ENCODE measurements around the gene LYSET. TPM values are rescaled to one million over a fixed set of nuclear protein-coding genes. Genes with fewer than 3 reads are reported as not detected.

The LYSET gene
- total and polyA plus RNA-seq, 9 of the 15 experiments (the other 6 are each of a cell fraction or from before 2014, with no cell fraction given), result 7.6 to 36.6 (median 15.9) TPM

DNA sequence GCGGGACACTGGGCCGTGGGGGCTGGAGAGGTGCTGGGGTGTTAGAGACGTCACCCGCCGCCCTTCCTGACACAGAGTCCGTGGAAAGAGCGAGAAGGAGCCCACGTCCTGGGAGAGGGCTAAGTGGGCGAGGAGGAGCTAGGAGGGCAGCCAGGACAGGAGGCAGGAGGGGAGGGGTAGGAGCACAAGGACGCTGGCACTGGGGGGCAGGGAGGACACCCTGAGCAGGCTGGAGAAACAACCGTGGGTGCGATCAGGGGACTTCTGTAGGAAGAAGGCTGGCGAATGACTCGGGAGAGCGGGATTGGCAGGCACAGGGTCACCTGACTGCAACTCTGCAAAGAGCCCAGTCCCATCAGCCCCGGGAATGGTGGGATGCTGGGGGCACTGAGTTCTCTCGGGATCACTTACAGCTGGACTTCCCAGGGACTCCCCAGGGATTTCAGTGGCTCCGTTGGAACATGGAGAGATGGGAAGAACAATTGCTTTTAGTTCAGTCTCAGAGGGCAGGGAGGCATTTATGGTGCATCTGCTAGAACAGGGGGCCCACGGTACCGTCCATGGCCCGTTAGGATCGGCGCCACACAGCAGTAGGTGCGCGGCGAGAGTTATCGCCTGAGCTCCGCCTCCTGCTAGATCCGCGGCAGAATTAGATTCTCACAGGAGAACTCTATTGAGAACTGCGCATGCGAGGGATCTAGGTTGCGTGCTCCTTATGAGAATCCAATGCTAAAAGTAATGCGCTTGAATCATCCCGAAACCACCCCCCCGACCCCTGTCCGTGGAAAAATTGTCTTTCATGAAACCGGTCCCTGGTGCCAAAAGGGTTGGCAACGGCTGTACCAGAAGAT, 46.2 kb downstream of the LYSET start:
- Histone ChIP-seq H4K20me1 (replicated peaks; ENCODE audit: control insufficient read depth, insufficient read depth, low read length) (no peaks in the 10 kb centered on the region), H3K79me2 (ENCODE audit: control insufficient read depth, insufficient read depth, low read length) (no peaks in the 10 kb centered on the region), H3K9ac (ENCODE audit: insufficient read depth in 1 of 2, low read depth in 2 of 2, low read length in 2 of 2) (no peak overlapping the region; a peak in 1 of 4 replicates), H3K4me2 (ENCODE audit: insufficient read depth, low read length) (no peak overlapping the region), H2AFZ (ENCODE audit: low read depth, low read length) (no peak overlapping the region), H3K9me3 (replicated peaks; ENCODE audit: control insufficient read depth, insufficient read depth, low read depth, low read length) (no peaks in the 10 kb centered on the region), H3K9me1 (ENCODE audit: control insufficient read depth, insufficient read depth, low read length) (no peaks in the 10 kb centered on the region), H3K4me1 (replicated peaks in 1 of 2; ENCODE audit: control insufficient read depth in 2 of 2, insufficient read depth in 2 of 2, low read length in 2 of 2) (peaks cover 0 to 4% of the 10 kb centered on the region in 2 experiments; a peak in 1 of 5 replicates), H3K27me3 (ENCODE audit: control insufficient read depth in 2 of 2, insufficient read depth in 2 of 2, low read length in 2 of 2) (0 out of 5 replicates have a peak, but pooled peaks cover 0 to 4% of the 10 kb centered on the region in 2 experiments), H3K27ac (ENCODE audit: extremely low read depth, low read depth, low read length) (no peak overlapping the region), H3K4me3 (no peak overlapping the region), H3K36me3 (ENCODE audit: control insufficient read depth, insufficient read depth, low read length) (peaks cover 22% of the 10 kb centered on the region; the same call in 2 of the 3 replicates)
- in situ Hi-C loops (cut with MboI) (no loop called here), intact Hi-C loops (cut with micrococcal nuclease) (loop anchor here (5.0 to 10.0 kb wide), 2 partner anchors 243 to 386 kb away; no protein-coding TSS in a partner anchor)
- DNase-seq (ENCODE audit: extremely low read depth in 1 of 4, low spot score in 3 of 4) (no peak), FAIRE-seq (no peak), ATAC-seq (no peak)
- BruUV-seq (replicated peaks), result no TSS peak
- WGBS (ENCODE audit: insufficient coverage, low coverage, missing lambda C conversion rate), result 47% methylated on average over 26 of the region's 39 CpGs
- ChIA-PET CTCF (ENCODE audit: low intra/inter-chr PET ratio) (no interaction called here), POLR2A (interaction anchor here (0.7 kb wide), 1 partner anchor 47 kb away, joined by 3 read pairs; the partner anchor contains the start of genes LYSET and MOAP1)
- TF ChIP-seq, protein P1, sequence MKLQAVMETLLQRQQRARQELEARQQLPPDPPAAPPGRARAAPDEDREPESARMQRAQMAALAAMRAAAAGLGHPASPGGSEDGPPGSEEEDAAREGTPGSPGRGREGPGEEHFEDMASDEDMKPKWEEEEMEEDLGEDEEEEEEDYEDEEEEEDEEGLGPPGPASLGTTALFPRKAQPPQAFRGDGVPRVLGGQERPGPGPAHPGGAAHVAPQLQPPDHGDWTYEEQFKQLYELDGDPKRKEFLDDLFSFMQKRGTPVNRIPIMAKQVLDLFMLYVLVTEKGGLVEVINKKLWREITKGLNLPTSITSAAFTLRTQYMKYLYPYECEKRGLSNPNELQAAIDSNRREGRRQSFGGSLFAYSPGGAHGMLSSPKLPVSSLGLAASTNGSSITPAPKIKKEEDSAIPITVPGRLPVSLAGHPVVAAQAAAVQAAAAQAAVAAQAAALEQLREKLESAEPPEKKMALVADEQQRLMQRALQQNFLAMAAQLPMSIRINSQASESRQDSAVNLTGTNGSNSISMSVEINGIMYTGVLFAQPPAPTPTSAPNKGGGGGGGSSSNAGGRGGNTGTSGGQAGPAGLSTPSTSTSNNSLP (IDR thresholded peaks at IDR 0.05; ENCODE audit: borderline replicate concordance, low read depth, low read length), result no peak
- TF ChIP-seq NRF1 (conservative IDR thresholded peaks at IDR 0.05 in 1 of 2, IDR thresholded peaks at IDR 0.05 in 1 of 2) (0 out of 4 replicates have a peak, but pooled peaks have one; percentile 22 to 27), SNRNP70 (optimal IDR thresholded peaks at IDR 0.05; ENCODE audit: low read depth, low read length) (no peak)

Measured in K562 (cell line).